GM19043 (cell line): ENCODE measurements around the gene JCAD.
"Not testable (repeated sequence)": the region's sequence is repeated elsewhere in the genome, so short reads cannot be mapped to it uniquely, and the experiment has no call there.

Experiments
- ATAC-seq: cut with Tn5 transposase; IDR thresholded peaks from one replicate; pipeline ENCODE4 v1.9.1; 2021; ENCODE audit warnings: low read depth; ENCODE audit not compliant: unreplicated experiment

JCAD gene

DNA sequence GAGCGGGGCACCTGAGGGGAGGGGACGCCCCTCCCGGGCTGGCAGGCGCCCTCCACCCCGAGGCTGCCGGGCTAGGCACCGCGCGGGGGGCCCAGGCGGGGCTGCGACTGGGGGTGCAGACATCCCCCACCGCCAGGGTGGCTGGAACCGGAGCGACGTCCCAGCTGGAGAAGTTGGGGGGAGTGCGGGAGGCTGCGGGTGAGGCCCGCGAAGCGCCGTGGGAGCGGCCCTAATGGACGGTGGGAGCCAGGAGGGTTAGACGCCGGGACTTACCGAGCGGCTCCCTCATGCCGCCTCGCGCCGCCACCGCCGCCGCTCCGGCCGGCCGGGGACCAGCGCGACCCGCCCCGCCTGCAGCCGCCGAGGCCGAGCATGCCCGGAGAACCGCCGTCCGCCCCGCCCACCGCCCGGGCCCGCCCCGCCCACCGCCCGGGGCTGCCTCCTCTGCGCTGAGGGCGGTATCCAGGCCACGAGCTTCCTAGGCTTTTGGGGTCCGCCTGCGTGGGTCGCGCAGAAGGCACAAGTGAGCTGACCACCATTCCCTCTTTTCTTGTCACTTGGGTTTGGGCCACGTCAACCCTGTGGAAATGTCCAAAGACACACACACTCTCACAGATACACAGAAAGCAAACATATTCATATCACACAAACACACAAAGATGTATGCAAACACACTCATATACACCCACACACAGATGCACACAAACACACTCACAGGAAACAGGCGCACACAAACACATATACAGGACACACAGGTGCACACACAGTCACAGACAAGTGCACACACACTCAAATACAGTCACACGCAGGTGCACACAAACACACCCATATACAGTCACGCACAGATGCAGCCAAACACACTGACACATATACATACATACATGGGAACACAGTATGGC is at the start of gene JCAD:
TSS of gene JCAD (minus strand) at position 378 of the 899 bp plus-strand sequence. CDS start 11,774 bp downstream, outside the sequence.
- no peak for ATAC-seq

DNA sequence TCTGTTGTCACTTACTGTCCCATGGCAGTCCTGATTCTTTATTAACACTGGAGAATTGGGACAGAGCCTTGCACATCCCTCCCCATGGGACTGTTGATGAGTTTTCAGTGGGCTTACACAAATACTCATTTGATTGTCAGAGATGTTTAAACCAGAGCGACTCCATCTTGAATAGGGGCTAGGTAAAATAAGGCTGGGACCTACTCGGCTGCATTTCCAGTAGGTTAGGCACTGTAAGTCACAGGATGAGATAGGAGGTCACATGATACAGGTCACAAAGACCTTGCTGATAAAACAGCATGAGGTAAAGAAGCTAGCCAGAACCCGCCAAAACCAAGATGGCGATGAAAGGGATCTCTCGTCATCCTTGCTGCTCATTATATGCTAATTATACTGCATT is 47.6 kb upstream of the JCAD start:
- ATAC-seq: no peak

DNA sequence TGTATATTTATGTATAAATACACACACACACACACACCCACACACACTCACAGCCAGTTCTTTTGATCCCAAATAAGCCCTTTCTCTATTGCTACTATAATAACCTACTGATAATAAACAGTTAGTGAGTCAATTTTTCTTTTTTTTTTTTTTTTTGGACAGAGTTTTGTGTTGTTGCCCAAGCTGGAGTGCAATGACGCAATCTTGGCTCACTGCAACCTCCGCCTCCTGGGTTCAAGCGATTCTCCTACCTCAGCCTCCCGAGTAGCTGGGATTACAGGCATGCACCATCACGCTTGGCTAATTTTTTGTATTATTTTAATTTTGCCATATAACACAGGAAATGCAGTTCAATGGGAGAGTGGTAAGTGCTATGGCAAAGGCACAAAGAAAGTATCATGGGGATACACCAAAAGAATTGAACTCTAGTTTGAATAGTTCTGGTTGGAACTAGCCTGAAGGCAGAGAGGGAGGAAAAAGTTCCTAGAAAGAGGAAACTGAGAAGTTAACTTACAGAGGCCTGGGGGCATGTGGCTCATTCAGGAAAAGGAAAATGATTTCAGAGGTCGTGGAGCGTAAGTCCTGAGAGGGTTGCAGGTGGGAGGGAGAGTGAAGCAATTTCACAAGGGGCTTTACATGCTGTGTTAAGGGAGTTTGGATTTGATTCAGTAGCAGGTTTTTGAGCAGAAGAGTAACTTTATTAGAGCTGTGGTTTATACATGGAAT is 44.4 kb upstream of the JCAD start:
- no peak for ATAC-seq

DNA sequence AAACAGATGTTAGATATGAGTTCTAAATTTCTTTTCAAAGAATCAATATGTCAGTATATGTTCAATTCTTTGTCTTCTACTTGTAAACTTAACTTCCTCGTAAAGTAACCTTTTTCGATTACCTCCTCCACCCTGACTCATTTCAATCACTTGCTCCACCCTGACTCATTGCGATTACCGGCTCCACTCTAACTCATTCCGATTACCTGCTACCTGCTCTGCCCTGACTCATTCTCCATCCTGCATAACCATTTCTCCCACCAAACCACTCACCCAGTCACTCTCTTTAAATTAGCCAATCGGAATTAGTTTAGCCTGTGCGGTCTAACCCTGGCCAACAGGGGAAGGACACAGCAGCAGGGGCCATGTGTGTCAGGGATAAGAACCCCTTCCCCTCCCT is 40.3 kb upstream of the JCAD start:
- not testable (repeated sequence) for ATAC-seq

- ATAC-seq: no peak
Measured at GRCh38 chr10:30099101-30099500, 39.7 kb upstream of the JCAD start.

DNA sequence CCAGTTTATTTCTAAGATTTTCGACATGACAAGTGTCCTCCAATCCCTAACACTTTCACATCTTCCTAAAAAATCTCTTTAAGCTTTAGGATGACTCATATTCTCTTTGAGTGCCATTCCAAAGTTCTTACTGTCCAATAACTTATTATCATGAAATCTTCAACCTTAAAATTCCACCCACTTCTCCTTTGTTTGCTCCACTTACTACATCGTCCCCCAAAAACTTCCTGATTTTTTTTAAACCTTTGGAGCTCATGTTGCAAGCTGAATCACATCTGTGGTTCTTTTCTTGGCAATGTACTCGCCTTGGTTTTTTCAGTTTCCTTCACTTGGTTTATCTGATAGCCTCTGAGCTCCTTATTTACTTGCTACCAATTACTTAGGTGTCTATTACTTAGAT is 39.2 kb upstream of the JCAD start:
- ATAC-seq: no peak

DNA sequence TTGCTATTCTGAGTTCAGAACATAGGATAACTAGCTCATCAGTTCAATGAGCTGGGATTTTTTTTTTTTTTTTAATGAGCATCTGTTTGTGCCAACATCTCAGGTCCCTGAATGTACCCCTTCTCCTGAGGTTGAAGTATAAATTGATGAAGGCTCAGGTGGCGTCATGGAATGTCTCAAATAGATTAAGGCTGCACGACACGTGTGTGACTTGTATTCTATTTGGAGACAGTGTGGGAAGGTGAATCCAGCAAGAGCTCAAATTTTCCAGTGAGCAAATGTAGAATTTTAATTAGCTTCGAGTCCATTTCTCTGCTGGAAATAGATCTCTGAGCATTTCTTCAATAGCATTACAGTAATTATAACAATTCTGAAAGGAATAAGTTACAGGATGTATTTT is 37.2 kb upstream of the JCAD start:
- ATAC-seq: no peak

- no peak for ATAC-seq
Measured at GRCh38 chr10:30095631-30096422, 36.4 kb upstream of the JCAD start.

GRCh38 chr10:30094601-30095000 is 35.2 kb upstream of the JCAD start:
- no peak for ATAC-seq

GRCh38 chr10:30093303-30093950 is 34.0 kb upstream of the JCAD start:
- ATAC-seq: no peak

DNA sequence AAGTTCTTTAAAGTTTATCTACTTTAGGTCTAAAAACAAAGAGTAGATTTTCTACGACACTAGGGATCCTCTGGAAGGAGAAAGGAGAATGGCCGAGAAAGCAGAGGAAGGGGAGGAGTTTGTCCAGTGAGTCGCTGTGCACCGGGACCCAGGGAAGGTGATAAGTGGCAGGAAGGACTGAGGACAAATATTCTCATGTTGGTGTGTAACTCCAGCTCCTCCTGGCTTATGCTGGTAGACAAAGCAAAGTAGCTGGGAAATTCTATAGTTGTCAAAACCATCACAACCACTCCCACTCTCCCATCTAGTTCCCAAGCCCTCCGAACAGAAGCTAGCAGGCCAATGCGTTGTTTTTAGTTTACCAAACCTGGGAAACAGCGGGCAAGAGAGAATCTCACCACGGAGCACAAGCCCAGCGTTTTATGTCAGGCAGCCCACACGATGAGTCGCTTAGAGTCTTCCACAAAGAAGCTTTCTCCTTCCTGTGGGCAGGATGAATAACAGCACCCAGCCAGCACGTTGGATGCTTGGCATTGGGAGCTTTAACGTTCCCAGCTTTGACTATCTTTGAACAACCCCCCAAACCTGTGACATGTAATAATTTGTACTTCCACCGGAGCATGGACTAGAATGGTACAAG is 32.9 kb upstream of the JCAD start:
- no peak for ATAC-seq

DNA sequence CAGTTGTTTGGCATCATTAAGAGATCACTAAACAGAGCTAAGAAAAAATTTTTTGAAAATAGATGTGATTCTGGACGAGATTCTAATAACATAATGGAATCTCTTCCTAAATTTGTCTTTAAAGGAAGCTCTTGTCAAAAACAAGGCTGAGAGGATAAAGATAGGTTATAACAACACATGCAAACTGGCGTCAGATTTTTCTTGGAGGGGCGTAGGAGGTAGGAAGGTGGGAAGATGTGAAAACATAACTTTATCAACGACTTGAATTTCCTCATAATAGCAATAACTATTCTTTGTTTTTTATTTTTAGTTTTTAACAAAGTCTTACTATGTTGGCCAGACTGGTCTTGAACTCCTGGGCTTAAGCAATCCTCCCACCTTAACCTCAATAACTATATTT is 31.8 kb upstream of the JCAD start:
- ATAC-seq: no peak

- ATAC-seq: no peak
Measured at GRCh38 chr10:30088178-30088577, 28.8 kb upstream of the JCAD start.

DNA sequence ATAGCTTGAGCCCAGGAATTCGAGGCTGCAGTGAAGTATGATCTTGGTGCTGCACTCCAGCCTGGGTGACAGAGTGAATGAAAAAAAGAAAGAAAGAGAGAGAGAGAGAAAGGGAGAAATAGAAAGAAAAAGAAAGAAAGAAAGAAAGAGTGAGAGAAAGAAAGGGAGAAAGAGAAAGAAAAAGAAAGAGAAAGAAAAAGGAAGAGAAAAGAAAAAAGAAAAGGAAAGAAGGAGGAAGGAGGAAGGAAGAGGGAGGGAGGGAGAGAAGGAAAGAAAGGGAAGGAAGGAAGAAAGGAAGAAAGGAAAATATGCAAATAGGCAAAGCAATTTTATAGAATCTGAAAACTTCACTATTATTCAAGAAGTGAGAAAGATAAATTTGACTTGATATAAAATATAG is 24.5 kb upstream of the JCAD start:
- no peak for ATAC-seq

- no peak for ATAC-seq
Measured at GRCh38 chr10:30081182-30081581, 21.8 kb upstream of the JCAD start.

- no peak for ATAC-seq
Measured at GRCh38 chr10:30080161-30080560, 20.8 kb upstream of the JCAD start.

GRCh38 chr10:30079408-30079807 is 20.0 kb upstream of the JCAD start:
- no peak for ATAC-seq

- no peak for ATAC-seq
Measured at GRCh38 chr10:30075481-30075880, 16.1 kb upstream of the JCAD start.

GRCh38 chr10:30074933-30075332 is 15.5 kb upstream of the JCAD start:
- ATAC-seq: no peak

GRCh38 chr10:30074090-30074489 is 14.7 kb upstream of the JCAD start:
- no peak for ATAC-seq
